HG02943 (cell line): ENCODE results near the gene RHOBTB1.

ENCODE experiments used
- ATAC-seq: cut with Tn5 transposase; IDR thresholded peaks from one replicate; pipeline ENCODE4 v1.9.1; 2021; ENCODE audit warnings: mild to moderate bottlenecking, low read depth, moderate library complexity; ENCODE audit not compliant: unreplicated experiment

The RHOBTB1 gene

DNA sequence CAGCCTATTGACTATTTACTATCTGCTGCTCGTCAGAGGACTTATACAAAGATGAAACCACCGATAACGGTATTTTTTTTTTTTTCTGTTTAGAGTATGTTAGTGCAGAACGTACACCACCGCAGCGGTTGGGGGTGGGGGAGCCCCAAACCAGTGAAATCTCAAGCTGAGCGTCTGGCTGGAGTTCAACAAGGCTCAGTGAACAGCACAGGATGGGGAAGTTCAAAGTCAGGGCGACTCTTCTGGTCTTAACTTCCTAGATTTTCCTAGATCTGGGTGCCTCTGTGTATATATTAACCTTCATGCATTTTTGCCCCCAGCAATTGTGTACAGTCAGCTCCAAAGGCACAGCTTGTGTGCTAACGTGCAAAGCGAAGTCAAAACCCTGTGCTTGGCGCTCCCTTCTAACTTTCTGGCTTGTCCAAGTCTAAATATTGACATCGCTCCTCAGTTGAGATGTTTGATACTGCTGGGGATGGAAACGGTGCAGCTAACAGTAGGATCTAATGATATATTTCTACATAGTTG is 1.1 kb downstream of the RHOBTB1 start:
- no peak for ATAC-seq

DNA sequence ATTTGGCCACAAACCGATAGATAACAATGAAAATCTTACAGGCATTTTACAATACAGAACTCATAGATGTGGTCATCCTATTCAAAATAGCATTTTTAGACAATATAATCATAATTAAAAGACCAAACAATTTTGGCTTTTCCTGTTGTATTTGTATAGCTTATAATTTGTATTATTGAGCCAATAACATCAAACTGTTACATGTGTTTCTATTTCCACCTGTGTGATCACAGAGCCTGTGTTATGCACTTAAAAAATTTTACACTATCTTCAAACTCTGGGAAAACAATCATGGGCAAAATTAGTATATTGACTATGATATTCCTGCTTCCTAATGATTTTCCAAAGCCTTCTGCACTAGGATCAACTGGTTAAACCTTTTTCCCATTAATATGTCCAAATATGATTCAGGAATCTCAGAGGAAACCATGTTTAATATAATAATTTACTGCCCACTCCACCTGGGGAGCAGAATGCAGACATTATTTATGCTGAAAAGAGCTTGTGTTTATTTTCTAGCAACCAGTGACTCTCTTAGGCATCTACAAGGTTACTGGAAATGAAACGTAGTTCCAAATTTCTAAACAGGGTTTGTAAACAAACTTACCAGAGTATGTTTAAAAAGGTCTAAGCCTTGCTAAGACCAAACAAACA is 1.7 kb downstream of the RHOBTB1 start:
- no peak for ATAC-seq

DNA sequence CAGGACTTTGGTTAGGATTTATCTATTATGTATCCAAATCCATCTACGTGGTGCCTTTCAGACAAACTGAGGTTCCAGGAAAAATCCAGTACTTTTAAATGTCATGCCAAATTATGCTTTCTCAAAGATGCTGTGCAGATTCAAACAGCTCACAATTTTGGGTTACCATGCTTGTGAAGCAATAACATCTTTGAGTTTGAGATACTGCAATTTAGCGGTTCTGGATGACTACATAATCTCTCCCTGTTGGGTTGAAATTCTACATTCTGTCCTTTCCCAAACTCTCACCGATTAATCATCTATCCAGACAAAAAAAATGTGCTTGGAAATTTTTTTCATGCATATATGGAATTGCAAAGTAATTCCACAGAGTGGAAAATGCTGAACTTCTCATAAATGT is 3.5 kb downstream of the RHOBTB1 start:
- no peak for ATAC-seq

DNA sequence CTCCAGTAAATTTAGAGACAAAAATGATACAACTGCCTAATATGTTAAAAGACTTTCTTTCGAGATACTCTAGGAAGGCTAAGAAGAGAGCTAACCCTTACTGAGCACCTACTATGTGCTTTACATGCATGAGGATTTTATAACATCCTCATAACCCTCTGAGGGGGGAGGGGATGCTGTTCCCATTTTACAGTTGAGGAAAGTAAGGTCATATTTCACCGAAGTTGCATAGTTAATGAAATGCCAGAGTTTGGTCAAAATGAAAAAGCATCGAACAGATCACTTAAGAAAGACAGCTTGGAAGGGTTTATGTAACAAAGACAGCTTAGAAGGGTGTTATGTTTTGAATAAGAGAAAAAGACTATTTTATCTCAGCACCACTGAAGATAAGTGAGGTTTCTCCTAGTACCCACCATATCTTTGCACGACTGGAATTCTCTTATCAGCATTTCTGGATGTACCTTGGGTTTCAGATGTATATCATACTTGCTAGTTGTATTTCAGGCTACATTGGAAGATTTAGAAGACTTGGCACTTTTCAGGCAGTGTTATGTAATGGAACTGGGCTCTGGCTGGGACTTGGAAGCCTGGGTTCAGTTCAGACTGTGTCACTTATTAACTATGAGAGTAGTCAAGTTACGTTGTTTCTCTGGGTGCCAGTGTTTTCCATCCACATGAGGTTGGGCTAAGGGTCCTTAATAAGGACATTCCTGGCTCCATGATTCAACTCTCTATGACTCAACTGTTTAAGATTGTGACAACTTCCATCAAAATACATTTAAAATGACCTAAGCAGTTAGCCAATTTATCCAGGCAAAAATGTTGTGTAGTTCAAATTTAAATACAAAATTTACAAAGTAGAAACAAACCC is 6.0 kb downstream of the RHOBTB1 start:
- no peak for ATAC-seq

DNA sequence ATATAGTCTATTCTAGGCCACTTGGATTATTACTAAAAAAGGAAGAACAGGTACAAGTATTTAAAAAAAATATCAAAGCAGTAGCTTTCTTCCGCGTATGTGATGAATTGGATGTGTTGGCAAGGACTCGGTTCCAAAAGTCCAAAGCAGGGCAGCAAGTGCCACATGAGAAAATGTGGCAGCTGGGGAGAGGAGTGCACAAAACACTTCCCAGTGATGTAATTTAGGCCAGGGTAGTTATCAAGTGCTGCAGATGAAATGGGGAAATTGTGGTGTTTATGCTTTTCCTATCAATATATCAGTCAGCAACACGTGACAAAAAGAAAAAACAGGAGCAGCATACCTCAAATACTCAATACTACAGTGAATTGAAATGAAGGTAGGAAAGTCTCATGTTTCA is 7.0 kb downstream of the RHOBTB1 start:
- ATAC-seq = no peak

DNA sequence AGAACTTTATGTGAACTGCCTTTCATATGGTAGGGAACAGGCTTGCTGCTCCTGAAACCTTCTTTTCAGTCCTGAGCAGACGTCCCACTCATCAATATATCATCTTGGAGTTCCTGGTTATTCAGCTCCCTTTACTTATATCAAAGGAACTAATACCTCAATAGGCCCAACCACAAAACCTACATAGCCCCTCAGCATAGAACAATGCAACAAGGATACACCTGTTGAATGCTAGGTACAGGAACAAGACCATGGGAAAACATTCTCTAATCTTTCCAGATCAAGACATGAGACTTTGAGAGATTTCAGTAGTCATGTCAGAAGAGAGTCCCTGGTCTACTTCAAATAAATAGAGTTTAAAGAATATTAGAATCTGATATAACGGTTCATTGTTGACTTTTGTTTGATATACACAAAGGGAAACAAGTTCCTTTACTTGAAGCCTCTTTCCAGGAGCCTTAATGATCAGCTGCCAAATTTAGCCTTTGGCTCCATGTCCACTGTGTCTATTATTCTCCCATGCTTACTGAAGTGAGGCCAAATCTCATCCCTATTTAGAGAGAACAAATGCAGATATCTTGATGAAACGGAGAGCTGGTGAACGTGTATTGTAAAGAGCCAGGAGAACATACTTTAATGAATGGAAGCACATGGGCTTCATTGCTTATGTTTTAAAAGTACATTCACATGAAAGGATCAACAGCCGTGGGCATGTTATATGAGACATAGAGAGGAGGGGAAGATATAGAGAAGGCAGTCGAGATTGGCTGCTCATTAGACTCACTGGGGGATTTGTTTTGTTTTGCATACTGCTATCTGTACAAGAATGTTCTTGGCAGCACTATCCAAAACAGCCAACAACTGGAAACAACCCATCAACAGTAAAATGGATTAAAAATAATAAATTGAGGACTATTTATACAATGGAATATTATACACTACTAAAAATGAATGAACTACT is 9.5 kb downstream of the RHOBTB1 start:
- no peak for ATAC-seq

DNA sequence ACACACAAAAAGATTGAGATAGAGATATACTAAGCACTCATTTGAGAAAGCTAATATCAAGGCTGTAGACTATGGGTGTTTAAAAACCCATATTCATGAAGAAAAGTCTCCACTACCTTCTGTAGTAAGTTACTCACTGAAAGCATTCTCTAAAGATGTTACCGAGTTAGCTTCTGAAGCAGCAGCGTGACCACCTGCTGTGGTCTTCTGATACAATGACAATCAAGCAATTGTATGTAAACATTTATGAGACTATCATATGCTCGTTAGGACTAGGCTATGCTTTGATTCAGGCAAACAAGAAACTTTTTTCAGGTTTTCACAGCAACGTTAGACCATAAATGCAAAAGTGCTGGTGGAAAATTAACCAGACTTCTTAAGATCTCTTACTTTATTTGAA is 11.2 kb downstream of the RHOBTB1 start:
- no peak for ATAC-seq

DNA sequence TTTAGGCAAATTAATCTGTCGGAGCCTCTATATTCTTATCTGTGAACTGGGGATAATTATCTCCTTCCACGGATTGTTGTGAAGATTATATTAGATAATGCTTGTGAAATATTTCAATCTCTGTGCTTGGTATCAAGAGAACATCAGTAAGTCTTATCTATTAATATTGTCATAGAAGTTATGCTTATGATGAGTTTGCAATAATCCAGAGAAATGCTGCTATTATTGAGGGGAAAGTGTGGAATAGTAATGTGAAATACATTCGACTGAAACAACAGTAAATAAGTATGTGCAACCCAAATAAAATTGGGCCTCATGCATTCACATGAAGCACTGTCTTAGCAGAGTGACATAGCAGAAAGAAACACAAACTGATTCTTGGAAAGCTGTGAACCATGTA is 13.7 kb downstream of the RHOBTB1 start:
- no peak for ATAC-seq

DNA sequence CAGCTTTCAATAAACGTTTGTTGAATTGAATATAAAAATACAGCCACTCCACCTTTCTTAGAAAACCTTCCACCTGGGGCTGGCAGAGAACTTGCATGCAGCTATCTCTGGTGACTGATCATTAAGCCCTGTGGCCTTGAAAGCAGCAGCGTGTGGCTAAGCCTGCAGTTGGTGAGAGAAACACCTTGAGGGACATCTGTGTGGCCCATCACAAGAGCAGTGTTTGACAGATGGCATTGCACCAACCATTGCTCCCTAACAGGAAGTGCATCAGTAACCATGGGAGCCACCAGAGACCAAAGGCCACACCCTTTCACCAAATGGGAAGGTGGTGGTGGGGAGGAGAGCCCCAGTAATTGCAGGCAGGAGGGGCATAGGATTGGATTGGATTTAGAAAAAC is 22.4 kb downstream of the RHOBTB1 start:
- ATAC-seq = no peak

DNA sequence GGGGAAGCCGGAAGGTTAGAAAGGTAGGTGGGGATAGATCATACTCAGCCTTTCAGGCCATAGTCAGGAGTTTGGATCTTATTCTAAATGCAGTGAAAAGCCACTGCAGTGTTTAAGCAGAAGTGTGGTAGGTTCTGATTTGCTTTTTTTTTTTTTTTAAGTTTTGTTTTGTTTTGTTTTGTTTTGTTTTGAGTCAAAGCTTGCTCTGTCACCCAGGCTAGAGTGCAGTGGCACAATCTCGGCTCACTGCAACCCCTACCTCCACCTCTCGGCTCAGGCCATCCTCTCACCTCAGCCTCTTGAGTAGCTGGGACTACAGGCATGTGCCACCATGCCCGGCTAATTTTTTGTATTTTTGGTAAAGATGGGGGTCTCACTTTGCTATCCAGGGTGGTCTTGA is 23.5 kb downstream of the RHOBTB1 start:
- ATAC-seq = no peak

DNA sequence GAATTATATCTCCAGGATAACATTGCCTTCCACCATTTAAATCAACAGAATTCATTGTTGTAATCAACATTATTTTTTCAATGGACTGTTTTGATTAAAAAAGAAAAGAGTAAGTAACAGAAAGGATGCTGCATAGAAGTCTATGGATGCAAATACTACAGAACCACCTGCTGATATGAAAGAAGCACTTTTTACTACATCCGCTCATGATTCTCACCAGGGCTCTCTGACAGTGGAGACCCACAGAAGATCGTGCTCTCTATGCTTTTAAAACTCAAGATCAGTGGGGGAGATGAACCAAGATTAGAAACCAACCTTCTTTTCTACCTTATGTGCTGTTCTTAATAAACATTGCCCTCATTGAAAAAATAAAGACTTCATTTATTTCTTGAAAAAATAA is 24.4 kb downstream of the RHOBTB1 start:
- no peak for ATAC-seq

DNA sequence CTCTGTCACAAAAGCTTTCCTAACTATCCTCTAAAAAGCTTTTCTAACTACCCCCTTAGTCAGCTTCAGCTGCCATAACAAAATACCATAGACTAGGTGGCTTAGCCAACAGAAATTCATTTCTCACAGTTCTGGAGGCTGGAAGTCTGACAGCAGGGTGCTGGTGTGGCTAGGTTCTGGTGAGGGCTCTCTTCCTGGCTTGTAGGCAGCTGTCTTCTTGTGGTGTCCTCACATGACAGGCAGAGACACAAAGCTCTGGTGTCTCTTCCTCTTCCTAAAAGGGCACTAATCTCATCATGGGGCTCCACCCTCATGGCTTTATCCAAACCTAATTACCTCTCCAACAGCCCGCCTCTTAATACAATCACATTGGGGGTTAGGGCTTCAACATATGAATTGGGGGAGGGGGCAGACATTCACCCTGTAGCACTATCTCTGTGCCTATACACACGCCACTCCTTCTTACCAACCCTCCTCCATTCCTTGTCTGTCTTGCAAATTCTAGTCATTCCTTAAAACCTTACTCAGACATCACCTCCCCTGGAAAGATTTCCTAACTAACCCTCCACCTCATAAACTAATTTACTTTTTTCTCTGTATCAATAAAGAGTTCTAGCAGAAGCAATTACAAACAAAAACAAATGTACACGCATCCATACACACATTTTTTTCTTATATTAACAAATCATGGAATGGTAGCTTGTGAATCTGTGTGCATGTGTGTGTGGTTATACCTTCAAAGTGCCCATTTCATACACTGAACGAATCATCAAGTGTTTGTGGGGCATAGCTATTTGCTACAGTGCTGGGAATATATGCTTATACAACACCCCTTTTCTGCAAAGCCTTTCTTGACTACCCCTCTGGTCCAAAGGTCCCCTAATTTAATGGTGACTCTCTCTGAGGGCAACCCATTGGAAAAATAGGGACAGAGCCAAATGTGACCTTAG is 26.4 kb downstream of the RHOBTB1 start:
- ATAC-seq = no peak

DNA sequence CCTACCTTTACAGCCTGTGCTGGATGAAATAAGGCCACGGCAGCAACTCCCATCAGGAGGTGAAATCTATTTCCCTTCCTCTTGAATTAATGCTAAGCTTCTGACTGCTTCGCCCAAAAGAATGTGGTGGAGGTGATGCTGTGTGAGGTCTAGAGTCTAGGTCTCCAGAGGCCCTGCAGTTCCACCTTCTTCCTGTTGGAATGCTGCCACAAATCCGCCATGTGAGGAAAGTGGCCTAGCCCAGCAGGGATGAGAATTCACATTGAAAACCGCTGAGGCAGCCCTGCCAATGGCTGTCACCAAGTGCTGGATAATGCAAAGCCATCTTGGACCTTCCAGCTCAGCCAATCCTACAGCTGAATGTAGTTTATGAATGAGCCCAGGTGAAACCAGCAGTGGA is 28.0 kb downstream of the RHOBTB1 start:
- ATAC-seq = no peak

DNA sequence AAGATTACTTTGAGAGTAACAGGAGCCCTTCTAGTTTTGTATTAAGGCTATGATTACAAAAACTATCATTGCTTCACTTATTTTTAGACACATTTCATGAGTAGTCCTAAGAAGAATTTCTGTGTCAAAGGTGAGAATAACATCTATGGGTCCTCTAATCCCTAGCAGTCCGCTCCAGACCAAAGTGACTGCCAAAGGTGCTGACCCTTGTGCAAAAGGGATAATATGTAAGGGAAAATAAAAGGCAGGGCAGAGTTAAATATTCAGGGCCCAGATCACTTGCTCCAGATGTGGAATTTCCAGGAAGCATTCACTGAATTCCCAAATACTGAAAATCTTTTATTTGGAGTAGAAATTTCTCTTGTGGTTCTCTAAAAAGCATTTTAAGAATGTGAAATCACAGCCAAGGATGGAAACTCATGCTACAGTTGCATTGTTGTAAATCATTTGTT is 29.3 kb downstream of the RHOBTB1 start:
- no peak for ATAC-seq

DNA sequence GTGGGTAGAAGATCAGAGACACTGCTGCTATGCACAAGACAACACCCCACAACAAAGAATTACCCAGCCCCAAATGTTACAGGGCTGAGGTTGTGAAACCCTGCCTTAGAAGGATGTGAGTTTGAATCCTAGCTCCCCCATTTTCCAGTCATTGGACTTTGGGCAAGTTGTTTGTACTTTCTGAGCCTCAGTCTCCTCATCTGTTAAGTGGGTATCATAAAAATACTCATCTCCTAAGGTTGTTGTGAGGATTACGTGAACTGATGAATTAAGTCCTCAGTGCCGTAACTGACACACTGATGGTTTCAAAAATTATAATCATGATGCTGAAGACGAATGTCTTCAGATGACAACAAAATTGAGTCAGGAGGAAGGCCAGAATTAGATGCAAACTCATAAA is 30.3 kb downstream of the RHOBTB1 start:
- no peak for ATAC-seq

DNA sequence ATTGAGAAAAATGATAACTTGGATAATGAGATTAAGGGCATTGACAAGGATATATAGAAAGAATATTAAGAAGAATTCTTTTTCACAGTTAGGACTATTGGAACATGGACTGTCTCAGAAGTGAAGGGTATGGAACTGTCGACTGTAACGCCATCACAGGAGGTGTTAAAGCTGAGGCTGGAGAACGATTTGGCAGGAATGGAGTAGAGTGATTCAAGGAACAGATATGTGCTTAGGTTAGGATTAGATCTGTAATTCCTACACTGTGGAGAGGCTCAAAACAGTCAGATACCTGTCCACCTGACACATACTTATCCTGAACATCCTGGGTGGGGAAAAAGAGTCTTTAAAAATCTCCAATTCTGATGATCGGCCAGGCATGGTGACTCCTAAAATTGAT is 30.9 kb downstream of the RHOBTB1 start:
- no peak for ATAC-seq

DNA sequence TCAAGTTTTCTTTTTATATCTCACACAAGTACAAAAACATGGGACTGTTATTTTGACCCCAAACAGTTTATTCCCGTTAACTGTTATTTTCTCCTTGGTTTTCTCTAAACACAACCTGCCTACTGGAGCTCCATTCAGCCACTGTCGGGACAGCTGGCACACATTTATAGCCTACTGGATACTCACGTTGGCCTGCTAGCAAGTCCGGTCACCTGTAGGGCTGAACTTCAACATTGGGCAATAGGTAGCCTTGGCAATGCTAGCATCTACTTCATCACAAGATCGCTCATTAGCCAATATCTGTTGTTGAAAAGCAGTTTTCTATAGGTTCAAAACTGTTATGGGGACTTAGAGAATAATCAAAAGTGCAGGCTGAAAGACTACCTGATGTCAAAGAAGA is 32.3 kb downstream of the RHOBTB1 start:
- no peak for ATAC-seq

DNA sequence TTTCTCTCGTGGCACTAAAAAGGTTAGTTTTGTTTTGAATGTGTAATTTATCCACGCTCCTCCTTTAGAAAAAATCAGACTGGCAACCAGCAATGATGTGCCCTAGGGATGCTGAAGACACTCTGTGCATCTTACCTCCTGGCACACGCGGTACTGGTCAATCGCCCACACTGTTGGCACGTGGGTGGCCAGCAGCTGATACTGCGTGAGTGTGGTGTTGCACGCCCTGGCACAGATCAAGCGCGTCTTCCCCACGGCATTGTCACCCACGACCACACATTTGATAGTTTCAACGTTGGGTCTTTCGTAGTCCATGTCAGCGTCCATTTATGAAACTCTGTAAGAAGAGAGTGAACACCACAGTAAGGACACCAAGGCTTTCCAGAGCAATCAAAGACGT is 32.8 kb downstream of the RHOBTB1 start:
- ATAC-seq = no peak

DNA sequence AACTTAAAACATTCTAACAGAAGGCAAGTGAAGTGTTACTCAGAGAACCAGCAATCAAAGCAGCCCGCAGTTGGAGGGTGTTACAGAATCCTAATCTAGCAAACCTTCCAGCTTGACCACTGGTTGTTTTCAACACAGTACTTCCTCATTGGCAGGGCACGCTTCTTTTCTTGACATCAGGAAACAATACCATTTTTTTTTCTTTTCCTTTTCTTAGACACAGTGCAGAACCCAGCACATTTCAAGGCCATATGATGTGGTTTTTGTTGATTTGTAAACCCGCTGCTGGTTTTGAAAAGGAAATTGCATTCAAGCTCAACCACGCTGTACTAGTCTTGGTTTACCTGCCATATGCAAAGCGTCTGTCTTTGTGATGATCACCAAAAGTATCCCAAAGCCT is 33.4 kb downstream of the RHOBTB1 start:
- ATAC-seq = no peak

DNA sequence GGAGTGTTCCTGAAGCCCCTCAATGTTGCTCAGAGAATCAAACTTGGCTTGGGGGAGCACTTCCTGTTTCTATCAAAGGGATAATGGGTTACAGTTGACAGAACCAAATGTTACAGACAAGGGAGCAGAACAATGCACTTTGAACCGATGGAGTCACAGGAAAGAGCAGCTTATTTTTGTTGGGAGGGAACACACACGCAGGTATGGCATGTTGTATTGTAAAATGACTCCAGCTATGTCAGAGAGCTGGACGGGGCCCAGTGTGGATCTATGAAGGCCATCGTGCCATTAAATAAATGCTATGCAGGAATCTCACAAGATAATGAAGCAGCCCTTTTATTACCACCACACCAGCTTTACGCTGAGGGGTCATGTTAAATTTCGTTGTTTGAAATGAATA is 35.1 kb downstream of the RHOBTB1 start:
- ATAC-seq = no peak
